Mesendoderm (in vitro differentiated cells): Measurements from ENCODE around the gene SOX6.
A peak's percentile ranks its signal among the peaks of the same experiment; 100 is the strongest.

Experiments
- DNase-seq: peaks from one replicate; pipeline ENCODE4 v3.0.0; 2013
- H2AK5ac ChIP-seq: 2 replicates; pipeline ENCODE4 v1.6.1; 2013; ENCODE audit warnings: low read length, inconsistent platforms
- H2BK120ac ChIP-seq: 2 replicates; pipeline ENCODE4 v1.6.1; 2013; ENCODE audit warnings: low read depth, mild to moderate bottlenecking, low read length, moderate library complexity, mixed read lengths
- H2BK15ac ChIP-seq: replicated peaks from 2 replicates; pipeline ENCODE4 v1.6.1; 2013; ENCODE audit warnings: low read depth, mild to moderate bottlenecking, moderate library complexity
- H2BK5ac ChIP-seq: 2 replicates; pipeline ENCODE4 v1.6.1; 2013; ENCODE audit warnings: low read length, inconsistent platforms
- H3K18ac ChIP-seq: 2 replicates; pipeline ENCODE4 v1.6.1; 2013; ENCODE audit warnings: mild to moderate bottlenecking, low read length, mixed read lengths
- H3K23ac ChIP-seq: one replicate; pipeline ENCODE4 v1.6.1; 2013; ENCODE audit warnings: low read length
- H3K27ac ChIP-seq: 2 replicates; pipeline ENCODE4 v1.5.1; 2013; ENCODE audit warnings: low read depth, mild to moderate bottlenecking, inconsistent platforms, low read length, moderate library complexity
- H3K27me3 ChIP-seq: 2 replicates; pipeline ENCODE4 v1.6.1; 2013; ENCODE audit warnings: low read length, control low read depth, mild to moderate bottlenecking, inconsistent platforms; ENCODE audit not compliant: insufficient read depth, poor library complexity
- H3K36me3 ChIP-seq: 2 replicates; pipeline ENCODE4 v1.6.1; 2013; ENCODE audit warnings: low read length, inconsistent platforms; ENCODE audit not compliant: control insufficient read depth, insufficient read depth
- H3K4ac ChIP-seq: one replicate; pipeline ENCODE4 v1.6.1; 2013; ENCODE audit warnings: low read depth, mild to moderate bottlenecking, low read length, moderate library complexity
- H3K4me1 ChIP-seq: 2 replicates; pipeline ENCODE4 v1.6.1; 2013; ENCODE audit warnings: low read depth, low read length, inconsistent platforms; ENCODE audit not compliant: control insufficient read depth
- H3K4me2 ChIP-seq: 2 replicates; pipeline ENCODE4 v1.6.1; 2013; ENCODE audit warnings: low read length
- H3K4me3 ChIP-seq: 2 replicates; pipeline ENCODE4 v1.5.1; 2013; ENCODE audit warnings: mild to moderate bottlenecking, low read length
- H3K56ac ChIP-seq: one replicate; pipeline ENCODE4 v1.6.1; 2013; ENCODE audit warnings: low read length
- H3K79me1 ChIP-seq: 2 replicates; pipeline ENCODE4 v1.6.1; 2013; ENCODE audit warnings: low read length, inconsistent platforms
- H3K79me2 ChIP-seq: 2 replicates; pipeline ENCODE4 v1.6.1; 2013; ENCODE audit warnings: mild to moderate bottlenecking, low read length; ENCODE audit not compliant: control insufficient read depth, insufficient read depth
- H3K9ac ChIP-seq: 2 replicates; pipeline ENCODE4 v1.6.1; 2013; ENCODE audit warnings: low read length, inconsistent platforms
- H4K5ac ChIP-seq: one replicate; pipeline ENCODE4 v1.6.1; 2013; ENCODE audit warnings: low read length
- H4K8ac ChIP-seq: one replicate; pipeline ENCODE4 v1.6.1; 2013; ENCODE audit warnings: low read depth, mild to moderate bottlenecking, control low read depth, low read length, moderate library complexity
- WGBS: extraction: QIAGEN DNeasy Blood & Tissue Kit; methylation state at CpG from one replicate; pipeline ENCODE4 v1.1.7; 2013; ENCODE audit warnings: low lambda C conversion rate, missing lambda C conversion rate; ENCODE audit not compliant: insufficient coverage; ENCODE audit errors: extremely low coverage; 5-methylcytosine and 5-hydroxymethylcytosine counted together

Gene SOX6

DNA sequence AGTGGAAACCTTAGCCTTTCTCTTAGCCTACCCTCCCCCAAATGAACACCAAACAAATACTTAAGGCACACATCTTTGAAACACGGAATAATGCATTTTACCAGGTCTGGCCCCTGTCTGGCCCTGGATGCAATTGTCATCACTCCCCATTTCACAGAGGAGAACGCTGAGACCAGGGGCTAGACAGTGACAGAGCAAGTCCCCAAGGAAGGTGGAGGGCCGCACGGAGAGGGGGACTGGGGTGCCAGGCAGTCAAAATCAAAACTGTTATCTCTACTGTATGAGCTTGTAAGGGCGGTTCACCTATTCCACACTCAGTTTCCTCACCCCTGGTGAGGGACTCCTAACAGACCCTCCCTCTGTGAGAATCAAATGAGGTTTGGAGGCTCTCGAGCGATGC lies 414.2 kb downstream of the SOX6 start:
- WGBS: no CpG with 5 or more reads among the region's 7 CpGs
- Histone ChIP-seq H3K79me1 (no peaks in the 10 kb centered on the region), H3K56ac (no peak overlapping the region), H3K4ac (no peak overlapping the region), H4K5ac (no peak overlapping the region), H3K18ac (no peak overlapping the region), H2BK15ac (no peak overlapping the region), H3K79me2 (no peaks in the 10 kb centered on the region), H2BK120ac (no peak overlapping the region), H3K4me3 (no peak overlapping the region), H2BK5ac (no peak overlapping the region), H2AK5ac (no peak overlapping the region), H3K4me1 (no peaks in the 10 kb centered on the region), H3K36me3 (no peaks in the 10 kb centered on the region), H3K27ac (no peak overlapping the region), H3K4me2 (no peak overlapping the region), H4K8ac (no peak overlapping the region), H3K27me3 (no peaks in the 10 kb centered on the region), H3K23ac (no peak overlapping the region), H3K9ac (no peak overlapping the region)
- no peak for DNase-seq

DNA sequence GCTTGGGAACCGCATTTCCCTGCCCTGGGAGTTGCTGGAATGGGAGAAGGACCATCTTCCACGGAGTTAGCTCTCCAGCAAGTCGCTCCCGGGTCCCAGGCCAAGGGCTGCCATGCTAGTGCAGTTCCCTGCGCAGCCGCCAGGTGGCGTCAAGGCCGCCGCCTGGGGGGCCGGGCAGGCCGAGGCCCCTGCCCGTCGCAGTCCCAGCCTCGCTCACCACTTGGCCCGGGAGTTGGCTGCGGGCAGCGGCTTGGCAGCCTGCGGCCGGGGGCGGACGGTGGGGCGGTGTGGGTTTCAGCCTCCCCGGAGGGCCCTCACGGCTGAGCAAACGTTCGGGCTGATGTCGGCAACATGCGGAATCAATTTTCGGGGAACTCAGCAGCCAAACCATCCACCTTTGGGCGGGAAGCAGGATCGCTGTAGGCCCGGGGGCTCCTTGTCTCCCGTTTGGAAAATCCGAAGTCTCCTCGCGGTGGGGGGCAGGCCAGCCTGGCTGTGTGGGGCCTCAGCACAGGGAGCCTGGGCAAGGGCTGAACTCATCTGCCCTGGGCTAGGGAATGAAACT lies 415.1 kb downstream of the SOX6 start:
- H3K23ac ChIP-seq: no peak overlapping the region
- H2BK120ac ChIP-seq: no peak overlapping the region
- H3K9ac ChIP-seq: no peak overlapping the region
- WGBS: no CpG with 5 or more reads among the region's 36 CpGs
- H3K4me2 ChIP-seq: no peak overlapping the region
- no peak overlapping the region for H2BK15ac ChIP-seq
- H2AK5ac ChIP-seq: no peak overlapping the region
- H4K8ac ChIP-seq: no peak overlapping the region
- no peaks in the 10 kb centered on the region for H3K27me3 ChIP-seq
- no peaks in the 10 kb centered on the region for H3K36me3 ChIP-seq
- no peak overlapping the region for H4K5ac ChIP-seq
- no peak overlapping the region for H3K18ac ChIP-seq
- no peaks in the 10 kb centered on the region for H3K79me2 ChIP-seq
- H3K79me1 ChIP-seq: no peaks in the 10 kb centered on the region
- peak; percentile 70 for DNase-seq
- H2BK5ac ChIP-seq: no peak overlapping the region
- no peak overlapping the region for H3K4me3 ChIP-seq
- H3K4ac ChIP-seq: no peak overlapping the region
- no peak overlapping the region for H3K27ac ChIP-seq
- peak overlapping the region; percentile 53 for H3K56ac ChIP-seq
- no peaks in the 10 kb centered on the region for H3K4me1 ChIP-seq

DNA sequence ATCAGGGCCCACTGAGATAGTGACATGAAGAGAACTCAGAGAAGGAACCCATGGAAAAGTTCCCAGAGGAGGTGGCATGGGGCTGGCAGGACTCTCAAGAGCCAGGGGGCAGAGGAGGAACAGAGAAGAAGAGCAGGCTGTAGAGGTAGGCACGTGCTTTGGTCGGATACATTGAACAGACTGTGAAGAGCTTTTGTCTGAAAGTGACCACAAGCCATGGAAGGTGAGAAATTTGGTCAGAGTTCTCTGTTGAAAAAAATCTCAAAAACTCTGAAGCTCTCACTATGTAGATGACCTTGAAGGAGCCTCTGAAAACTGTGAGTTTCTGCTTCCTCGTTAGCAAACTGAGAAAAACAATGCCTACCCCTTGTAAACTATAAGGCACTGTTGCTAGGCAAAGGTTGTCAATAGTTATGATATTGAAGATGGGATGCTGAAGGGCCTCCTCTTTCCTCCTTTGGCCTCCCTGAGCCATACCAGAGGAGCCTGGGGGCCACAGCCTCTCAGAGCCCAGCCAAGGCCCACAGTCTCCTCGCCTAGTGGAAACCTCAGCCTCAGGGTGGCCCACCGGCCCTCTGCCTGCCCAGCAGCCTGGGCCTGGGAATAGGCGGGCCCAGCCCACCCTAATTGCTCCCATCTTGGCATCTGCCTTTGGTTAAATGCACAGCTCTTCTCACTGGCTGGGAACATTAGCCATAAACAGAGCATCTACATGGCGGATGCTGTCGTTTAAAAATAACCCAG lies 415.7 kb downstream of the SOX6 start:
- no peak for DNase-seq
- H3K27ac ChIP-seq: no peak overlapping the region
- no peaks in the 10 kb centered on the region for H3K79me1 ChIP-seq
- no peak overlapping the region for H4K5ac ChIP-seq
- no CpG with 5 or more reads among the region's 8 CpGs for WGBS
- H3K79me2 ChIP-seq: no peaks in the 10 kb centered on the region
- no peak overlapping the region for H3K18ac ChIP-seq
- H3K4ac ChIP-seq: no peak overlapping the region
- H3K4me2 ChIP-seq: no peak overlapping the region
- no peak overlapping the region for H4K8ac ChIP-seq
- H2BK15ac ChIP-seq: no peak overlapping the region
- H2AK5ac ChIP-seq: no peak overlapping the region
- no peak overlapping the region for H3K56ac ChIP-seq
- H3K4me1 ChIP-seq: no peaks in the 10 kb centered on the region
- H3K9ac ChIP-seq: no peak overlapping the region
- no peak overlapping the region for H2BK120ac ChIP-seq
- H3K27me3 ChIP-seq: no peaks in the 10 kb centered on the region
- no peak overlapping the region for H2BK5ac ChIP-seq
- no peak overlapping the region for H3K23ac ChIP-seq
- no peak overlapping the region for H3K4me3 ChIP-seq
- no peaks in the 10 kb centered on the region for H3K36me3 ChIP-seq

GRCh38 chr11:15938983-15939382 lies 417.4 kb downstream of the SOX6 start:
- H4K5ac ChIP-seq: no peak overlapping the region
- no peak overlapping the region for H3K4ac ChIP-seq

DNA sequence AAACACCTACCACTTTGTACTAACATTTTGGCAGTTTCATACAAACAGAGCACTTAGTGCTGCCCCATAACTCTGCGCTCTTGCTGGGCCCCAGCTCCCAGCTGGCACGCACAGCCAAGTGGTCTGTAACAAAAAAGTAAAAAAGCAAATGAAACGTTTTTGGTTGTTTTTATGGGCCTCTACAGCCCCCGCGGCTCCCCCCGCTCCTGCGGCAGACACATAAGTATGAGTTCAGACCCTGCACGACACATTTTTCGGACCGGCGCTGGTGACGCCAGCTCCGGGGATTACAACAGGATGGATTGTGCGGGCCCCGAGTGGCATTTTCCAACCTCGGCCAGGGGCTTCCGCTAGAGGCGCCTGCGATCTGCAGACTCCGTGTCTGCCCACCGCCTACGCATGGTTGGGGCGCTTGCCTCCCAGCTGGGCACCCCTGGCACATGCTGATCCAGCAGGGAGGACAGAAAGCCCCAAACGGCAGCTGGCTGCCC lies 418.2 kb downstream of the SOX6 start:
- WGBS: no CpG with 5 or more reads among the region's 24 CpGs
- no peak overlapping the region for H3K9ac ChIP-seq
- no peak for DNase-seq

More at GRCh38 chr11:15938983-15939382, 417.4 kb downstream of the SOX6 start:
- no peaks in the 10 kb centered on the region for H3K36me3 ChIP-seq
- H2AK5ac ChIP-seq: no peak overlapping the region
- H3K4me1 ChIP-seq: no peaks in the 10 kb centered on the region
- H3K27ac ChIP-seq: no peak overlapping the region
- H4K8ac ChIP-seq: no peak overlapping the region
- H3K4me2 ChIP-seq: no peak overlapping the region
- H3K23ac ChIP-seq: no peak overlapping the region
- no peak overlapping the region for H3K18ac ChIP-seq
- no peak overlapping the region for H2BK5ac ChIP-seq
- WGBS: no CpG with 5 or more reads among the region's 1 CpG
- no peak for DNase-seq
- no peaks in the 10 kb centered on the region for H3K79me2 ChIP-seq
- H2BK120ac ChIP-seq: no peak overlapping the region
- no peaks in the 10 kb centered on the region for H3K27me3 ChIP-seq
- H3K9ac ChIP-seq: no peak overlapping the region
- H3K79me1 ChIP-seq: no peaks in the 10 kb centered on the region
- H3K56ac ChIP-seq: no peak overlapping the region
- no peak overlapping the region for H3K4me3 ChIP-seq
- no peak overlapping the region for H2BK15ac ChIP-seq

More for the DNA sequence above, 418.2 kb downstream of the SOX6 start:
- Histone ChIP-seq H3K23ac (no peak overlapping the region), H2BK15ac (no peak overlapping the region), H3K4me2 (no peak overlapping the region), H3K18ac (no peak overlapping the region), H3K4me3 (no peak overlapping the region), H2BK120ac (no peak overlapping the region), H3K56ac (no peak overlapping the region), H3K36me3 (no peaks in the 10 kb centered on the region), H3K79me1 (no peaks in the 10 kb centered on the region), H4K5ac (no peak overlapping the region), H3K27ac (no peak overlapping the region), H4K8ac (no peak overlapping the region), H2BK5ac (no peak overlapping the region), H3K4me1 (no peaks in the 10 kb centered on the region), H3K4ac (no peak overlapping the region), H3K79me2 (no peaks in the 10 kb centered on the region), H3K27me3 (no peaks in the 10 kb centered on the region), H2AK5ac (no peak overlapping the region)
